DND-41 (cell line): ENCODE measurements around the gene KLF15.

Source experiments
- ATAC-seq: fragments of 200-7000 bp; cut with Tn5 transposase; 3 replicates; pipeline ENCODE4 v1.9.1; 2021; ENCODE audit warnings: low read depth; ENCODE audit not compliant: insufficient read depth
- DNase-seq: peaks from one replicate; pipeline ENCODE4 v3.0.0-alpha.2; 2020
- H2AFZ ChIP-seq: 2 replicates; pipeline ENCODE4 v1.6.0; 2012; ENCODE audit warnings: low read depth, low read length
- H3K27ac ChIP-seq: 2 replicates; pipeline ENCODE4 v1.5.1; 2012; ENCODE audit warnings: low read length, inconsistent platforms
- H3K27me3 ChIP-seq: fragments of 200-600 bp; sonication (generic); 2 replicates; pipeline ENCODE4 v1.6.0; 2012; ENCODE audit warnings: low read length, mild to moderate bottlenecking, inconsistent platforms; ENCODE audit not compliant: insufficient read depth, poor library complexity
- H3K36me3 ChIP-seq: 2 replicates; pipeline ENCODE4 v1.5.1; 2012; ENCODE audit warnings: low read length, inconsistent platforms; ENCODE audit not compliant: insufficient read depth
- H3K4me1 ChIP-seq: 2 replicates; pipeline ENCODE4 v1.5.1; 2012; ENCODE audit warnings: mild to moderate bottlenecking, low read length; ENCODE audit not compliant: insufficient read depth
- H3K4me2 ChIP-seq: 2 replicates; pipeline ENCODE4 v1.6.0; 2012; ENCODE audit warnings: mild to moderate bottlenecking, moderate library complexity, low read length, inconsistent platforms; ENCODE audit not compliant: insufficient read depth
- H3K4me3 ChIP-seq, 2 experiments: fragments of 200-600 bp in 1 of 2; shearing (Covaris generic) in 1 of 2; 2 replicates each; pipeline ENCODE4 v1.5.1; 2012 to 2016; ENCODE audit warnings: inconsistent platforms in 2 of 2, low read length in 2 of 2, mild to moderate bottlenecking in 2 of 2, low read depth in 1 of 2, moderate library complexity in 1 of 2
- H3K79me2 ChIP-seq: 2 replicates; pipeline ENCODE4 v1.6.0; 2012; ENCODE audit warnings: low read length, inconsistent platforms; ENCODE audit not compliant: insufficient read depth
- H3K9ac ChIP-seq: 2 replicates; pipeline ENCODE4 v1.6.0; 2012; ENCODE audit warnings: low read depth, mild to moderate bottlenecking, inconsistent platforms, low read length, moderate library complexity
- H3K9me3 ChIP-seq: 2 replicates; pipeline ENCODE4 v1.5.1; 2012; ENCODE audit warnings: low read length, moderate library complexity, mild to moderate bottlenecking, inconsistent platforms; ENCODE audit not compliant: insufficient read depth, severe bottlenecking
- H4K20me1 ChIP-seq: 2 replicates; pipeline ENCODE4 v1.6.0; 2012; ENCODE audit warnings: low read length; ENCODE audit not compliant: insufficient read depth
- EZH2 ChIP-seq: IDR thresholded peaks from 3 replicates; pipeline ENCODE4 v1.6.1; 2012; ENCODE audit warnings: borderline replicate concordance, low read depth, mild to moderate bottlenecking, moderate library complexity, low read length, inconsistent platforms; ENCODE audit not compliant: severe bottlenecking
- TF ChIP-seq, protein P1 (sequence below): IDR thresholded peaks from 2 replicates; pipeline ENCODE4 v1.5.1; 2012; ENCODE audit warnings: borderline replicate concordance, low read length, moderate library complexity, mild to moderate bottlenecking; ENCODE audit not compliant: poor library complexity, severe bottlenecking; ENCODE audit errors: extremely low read depth

The KLF15 gene

DNA sequence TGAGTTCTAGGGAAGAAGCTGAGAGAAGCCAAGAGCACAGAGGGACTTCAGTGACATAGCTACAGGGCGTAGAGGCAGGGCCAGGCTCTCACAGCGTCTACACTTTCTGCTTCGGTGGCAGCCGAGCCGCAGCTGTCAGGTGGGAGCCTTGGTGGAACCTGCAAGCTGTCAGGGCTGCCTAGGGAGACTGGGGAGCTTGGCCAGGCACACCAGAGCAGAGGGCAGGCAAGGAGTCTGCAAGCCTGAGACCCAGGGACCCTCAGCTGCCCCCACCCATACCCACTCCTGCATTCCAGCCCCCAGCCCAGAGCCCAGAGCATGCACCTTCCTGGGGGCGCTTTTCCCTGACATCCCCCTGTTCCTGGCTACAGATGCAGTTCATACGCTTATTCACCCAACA lies 13.4 kb upstream of the KLF15 start:
- Histone ChIP-seq H3K27me3 (no peaks in the 10 kb centered on the region), H4K20me1 (no peaks in the 10 kb centered on the region; the same call in 1 of the 2 replicates), H3K4me1 (no peaks in the 10 kb centered on the region), H2AFZ (no peak overlapping the region), H3K4me2 (no peak overlapping the region), H3K27ac (no peak overlapping the region), H3K79me2 (no peaks in the 10 kb centered on the region), H3K9ac (no peak overlapping the region), H3K36me3 (no peaks in the 10 kb centered on the region), H3K9me3 (no peaks in the 10 kb centered on the region), H3K4me3 (no peak overlapping the region)
- ATAC-seq, result no peak
- DNase-seq, result no peak
- no peak for TF ChIP-seq EZH2
- TF ChIP-seq, protein P1, sequence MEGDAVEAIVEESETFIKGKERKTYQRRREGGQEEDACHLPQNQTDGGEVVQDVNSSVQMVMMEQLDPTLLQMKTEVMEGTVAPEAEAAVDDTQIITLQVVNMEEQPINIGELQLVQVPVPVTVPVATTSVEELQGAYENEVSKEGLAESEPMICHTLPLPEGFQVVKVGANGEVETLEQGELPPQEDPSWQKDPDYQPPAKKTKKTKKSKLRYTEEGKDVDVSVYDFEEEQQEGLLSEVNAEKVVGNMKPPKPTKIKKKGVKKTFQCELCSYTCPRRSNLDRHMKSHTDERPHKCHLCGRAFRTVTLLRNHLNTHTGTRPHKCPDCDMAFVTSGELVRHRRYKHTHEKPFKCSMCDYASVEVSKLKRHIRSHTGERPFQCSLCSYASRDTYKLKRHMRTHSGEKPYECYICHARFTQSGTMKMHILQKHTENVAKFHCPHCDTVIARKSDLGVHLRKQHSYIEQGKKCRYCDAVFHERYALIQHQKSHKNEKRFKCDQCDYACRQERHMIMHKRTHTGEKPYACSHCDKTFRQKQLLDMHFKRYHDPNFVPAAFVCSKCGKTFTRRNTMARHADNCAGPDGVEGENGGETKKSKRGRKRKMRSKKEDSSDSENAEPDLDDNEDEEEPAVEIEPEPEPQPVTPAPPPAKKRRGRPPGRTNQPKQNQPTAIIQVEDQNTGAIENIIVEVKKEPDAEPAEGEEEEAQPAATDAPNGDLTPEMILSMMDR, result no peak

DNA sequence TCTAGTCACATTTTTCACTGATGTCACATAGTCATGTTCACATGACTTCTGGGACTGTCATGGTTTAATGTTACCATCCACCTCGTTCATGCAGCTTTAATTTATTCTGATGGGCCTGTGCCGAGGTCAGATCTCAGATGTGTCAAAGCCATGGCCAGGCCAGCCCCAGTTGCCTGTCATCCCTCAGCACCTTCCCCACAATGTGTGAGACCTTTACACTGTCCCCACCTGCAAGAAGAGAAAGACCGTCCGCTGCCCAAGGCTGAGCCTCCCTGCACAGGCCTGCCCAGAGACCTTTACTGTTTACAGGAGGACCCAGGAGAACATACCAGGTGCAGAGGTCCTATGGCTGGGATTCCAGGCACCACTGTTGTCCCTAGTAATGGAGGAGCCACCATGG lies 12.8 kb upstream of the KLF15 start:
- H3K79me2 ChIP-seq, result no peaks in the 10 kb centered on the region

DNA sequence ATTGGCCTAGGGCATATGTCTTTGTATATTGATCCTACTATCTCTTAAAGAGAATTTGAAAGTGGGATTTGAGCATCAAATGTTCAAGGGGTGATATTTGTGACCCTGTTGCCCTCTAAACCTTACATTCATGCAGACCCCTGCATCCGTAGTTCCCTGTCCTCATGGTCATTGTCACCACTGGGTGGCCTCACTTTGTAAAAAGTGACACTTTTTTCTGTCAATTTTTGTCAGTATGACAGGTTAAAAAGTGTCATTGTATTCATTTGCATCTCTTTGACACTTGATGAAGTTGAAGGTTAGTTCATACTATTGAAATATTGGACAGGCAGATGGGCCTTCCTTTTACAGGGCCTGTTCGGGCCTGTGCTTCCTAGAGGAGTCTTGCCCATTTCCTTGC lies 12.3 kb upstream of the KLF15 start:
- Histone ChIP-seq H2AFZ (no peak overlapping the region), H3K79me2 (no peaks in the 10 kb centered on the region), H3K9ac (no peak overlapping the region), H3K4me3 (no peak overlapping the region), H3K36me3 (no peaks in the 10 kb centered on the region), H3K4me1 (no peaks in the 10 kb centered on the region), H3K27ac (no peak overlapping the region), H4K20me1 (no peaks in the 10 kb centered on the region; the same call in 1 of the 2 replicates), H3K27me3 (no peaks in the 10 kb centered on the region), H3K4me2 (no peak overlapping the region), H3K9me3 (no peaks in the 10 kb centered on the region)
- no peak for DNase-seq
- TF ChIP-seq, protein P1, result no peak
- no peak for TF ChIP-seq EZH2
- ATAC-seq, result no peak

More for the DNA sequence above, 12.8 kb upstream of the KLF15 start:
- H3K4me3 ChIP-seq, result no peak overlapping the region
- no peaks in the 10 kb centered on the region for H3K4me1 ChIP-seq
- ATAC-seq (no peak), DNase-seq (no peak)
- TF ChIP-seq EZH2, result no peak
- TF ChIP-seq, protein P1, result no peak
- H3K27ac ChIP-seq, result no peak overlapping the region
- H3K36me3 ChIP-seq, result no peaks in the 10 kb centered on the region
- no peak overlapping the region for H2AFZ ChIP-seq
- no peak overlapping the region for H3K9ac ChIP-seq
- H3K9me3 ChIP-seq, result no peaks in the 10 kb centered on the region
- no peaks in the 10 kb centered on the region for H3K27me3 ChIP-seq
- no peaks in the 10 kb centered on the region; the same call in 1 of the 2 replicates for H4K20me1 ChIP-seq
- H3K4me2 ChIP-seq, result no peak overlapping the region

DNA sequence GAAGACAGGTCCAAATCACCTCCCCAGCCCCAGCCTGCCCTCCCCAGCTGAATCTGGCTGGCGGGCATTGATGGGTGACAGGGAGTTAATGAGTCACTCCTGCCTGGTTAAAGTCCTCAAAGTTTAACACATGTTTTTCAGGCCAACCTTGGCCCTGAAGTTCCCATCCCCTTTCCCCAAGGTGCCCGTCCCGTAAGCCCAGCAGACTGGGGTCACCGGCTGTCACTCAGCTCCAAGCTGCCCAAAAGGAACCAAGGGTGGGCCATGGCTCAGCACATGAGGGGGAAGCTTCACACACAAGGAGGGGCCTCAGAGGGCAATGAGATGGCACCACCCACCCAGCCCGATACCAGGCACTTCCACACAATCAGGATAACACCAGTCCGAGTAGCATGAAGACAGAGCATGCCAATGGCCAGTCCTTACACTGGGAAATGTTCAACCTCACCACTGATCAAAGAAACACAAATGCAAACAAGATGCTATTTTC lies 10.2 kb upstream of the KLF15 start:
- TF ChIP-seq EZH2, result no peak
- TF ChIP-seq, protein P1, result no peak
- ATAC-seq, result no peak
- Histone ChIP-seq H3K4me3 (no peak overlapping the region), H3K9me3 (no peaks in the 10 kb centered on the region), H2AFZ (no peak overlapping the region), H3K9ac (no peak overlapping the region), H3K4me1 (no peaks in the 10 kb centered on the region), H3K4me2 (no peak overlapping the region), H3K27ac (no peak overlapping the region), H3K79me2 (no peaks in the 10 kb centered on the region), H3K36me3 (no peaks in the 10 kb centered on the region), H3K27me3 (no peaks in the 10 kb centered on the region), H4K20me1 (no peaks in the 10 kb centered on the region)
- DNase-seq, result no peak
